Stimulated activated naive CD8-positive, alpha-beta T cell treated with anti-CD3 and anti-CD28 coated beads, Interleukin-15, Interleukin-2, amounts not matched to agents 100 ng/mL and 50 ng/mL, for 24 hours (primary cell): ENCODE measurements around the gene SLC16A12.
A peak's percentile ranks its signal among the peaks of the same experiment; 100 is the strongest.
"Not testable (repeated sequence)": the region's sequence is repeated elsewhere in the genome, so short reads cannot be mapped to it uniquely, and the experiment has no call there.

Experiments used
- H3K27ac Mint-ChIP-seq: one replicate; pipeline ENCODE4 v1.8.0; 2021; ENCODE audit warnings: mild to moderate bottlenecking, mixed read lengths
- H3K27me3 Mint-ChIP-seq: one replicate; pipeline ENCODE4 v1.8.0; 2021; ENCODE audit warnings: mixed read lengths
- H3K36me3 Mint-ChIP-seq: one replicate; pipeline ENCODE4 v1.8.0; 2021; ENCODE audit warnings: low read depth, mixed read lengths
- H3K4me1 Mint-ChIP-seq: one replicate; pipeline ENCODE4 v1.8.0; 2021; ENCODE audit warnings: low read depth, mixed read lengths
- H3K4me3 Mint-ChIP-seq: one replicate; pipeline ENCODE4 v1.8.0; 2021; ENCODE audit warnings: mild to moderate bottlenecking, mixed read lengths
- H3K9me3 Mint-ChIP-seq: one replicate; pipeline ENCODE4 v1.8.0; 2021; ENCODE audit warnings: mixed read lengths

SLC16A12 gene

DNA sequence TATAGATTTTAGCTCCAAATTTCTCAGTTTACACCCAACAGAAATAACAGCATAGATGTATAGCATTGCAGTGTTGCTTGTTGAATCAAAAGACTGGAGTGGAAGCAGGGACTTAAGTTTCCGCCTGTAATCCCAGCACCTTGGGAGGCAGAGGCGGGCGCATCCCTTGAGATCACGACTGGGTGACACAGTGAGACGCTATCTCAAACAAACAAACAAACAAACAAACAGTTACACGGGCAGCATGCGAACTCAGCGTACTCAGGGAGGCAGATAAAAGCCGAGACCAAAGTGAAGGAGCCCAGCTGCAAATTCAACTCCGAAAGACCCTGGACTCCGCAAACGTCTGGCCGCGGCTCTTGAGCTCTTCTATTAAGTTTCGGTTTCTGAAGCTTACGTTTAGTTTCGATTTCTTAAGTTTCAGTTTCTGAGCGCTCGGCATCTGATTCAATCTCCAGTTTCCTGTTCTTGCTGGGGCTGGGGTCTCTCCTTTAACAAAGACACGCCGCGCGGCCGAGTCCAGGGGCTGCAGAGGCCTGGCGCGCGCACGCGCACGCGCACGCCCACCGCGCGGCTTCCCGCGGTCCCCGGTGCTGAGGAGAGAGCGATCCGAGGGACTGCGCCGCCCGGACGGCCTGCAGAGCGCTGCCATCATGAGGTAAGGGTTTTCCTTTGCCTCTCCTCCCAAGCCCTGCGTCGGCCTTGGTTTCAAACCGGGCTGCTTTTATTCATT, 121.1 kb downstream of the SLC16A12 start, which contains the start of gene IFIT5:
Gene IFIT5 (plus strand): TSS at position 423 of the 733 bp plus-strand sequence. CDS start 231 bp downstream, at position 654.
- peak within 1 kb of the TSS; percentile 95 for H3K27ac Mint-ChIP-seq
- H3K27me3 Mint-ChIP-seq: no peaks in the 10 kb centered on the region
- H3K9me3 Mint-ChIP-seq: peaks cover 6% of the 10 kb centered on the region
- peaks cover 63% of the 10 kb centered on the region for H3K4me1 Mint-ChIP-seq
- peaks cover 28% of the 10 kb centered on the region for H3K36me3 Mint-ChIP-seq
- H3K4me3 Mint-ChIP-seq: peak within 1 kb of the TSS; percentile 91

DNA sequence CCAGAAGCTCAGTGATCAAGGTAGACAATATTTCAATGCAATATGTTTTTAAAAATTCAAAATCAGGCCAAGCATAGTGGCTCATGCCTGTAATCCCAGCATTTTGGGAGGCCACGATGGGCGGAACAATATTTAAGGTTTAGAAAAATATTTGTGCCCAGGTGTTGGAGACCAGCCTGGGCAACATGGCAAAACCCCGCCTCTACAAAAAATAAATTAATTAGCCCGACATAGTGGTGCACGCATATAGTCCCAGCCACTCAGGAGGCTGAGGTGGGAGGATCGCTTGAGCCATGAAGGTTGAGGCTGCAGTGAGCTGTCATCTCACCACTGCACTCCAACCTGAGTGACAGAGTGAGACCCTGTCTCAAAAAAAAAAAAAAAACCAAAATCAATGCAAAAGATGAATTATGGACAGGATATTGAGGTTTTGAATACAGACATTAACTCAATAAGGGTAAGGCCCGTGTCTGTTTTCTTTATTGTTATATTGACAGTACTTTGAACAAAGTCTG, 121.9 kb downstream of the SLC16A12 start:
- peaks cover 26% of the 10 kb centered on the region for H3K36me3 Mint-ChIP-seq
- peak overlapping the region; percentile 91 for H3K4me3 Mint-ChIP-seq
- H3K27ac Mint-ChIP-seq: peak overlapping the region; percentile 95
- no peaks in the 10 kb centered on the region for H3K27me3 Mint-ChIP-seq
- peaks cover 61% of the 10 kb centered on the region for H3K4me1 Mint-ChIP-seq
- peaks cover 6% of the 10 kb centered on the region for H3K9me3 Mint-ChIP-seq

DNA sequence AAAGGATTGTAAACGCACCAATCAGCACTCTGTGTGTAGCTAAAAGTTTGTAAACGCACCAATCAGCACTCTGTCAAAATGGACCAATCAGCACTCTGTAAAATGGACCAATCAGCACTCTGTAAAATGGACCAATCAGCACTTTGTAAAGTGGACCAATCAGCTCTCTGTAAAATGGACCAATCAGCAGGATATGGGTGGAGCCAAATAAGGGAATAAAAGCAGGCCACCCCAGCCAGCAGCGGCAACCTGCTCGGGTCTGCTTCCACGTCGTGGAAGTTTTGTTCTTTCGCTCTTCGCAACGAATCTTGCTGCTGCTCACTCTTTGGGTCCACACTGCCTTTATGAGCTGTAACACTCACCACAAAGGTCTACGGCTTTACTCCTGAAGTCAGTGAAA, 123.1 kb downstream of the SLC16A12 start:
- H3K36me3 Mint-ChIP-seq: peaks cover 16% of the 10 kb centered on the region
- H3K27me3 Mint-ChIP-seq, H3K9me3 Mint-ChIP-seq: not testable (repeated sequence)
- peak overlapping the region; percentile 72 for H3K4me3 Mint-ChIP-seq
- peaks cover 49% of the 10 kb centered on the region for H3K4me1 Mint-ChIP-seq
- peak overlapping the region; percentile 83 for H3K27ac Mint-ChIP-seq

DNA sequence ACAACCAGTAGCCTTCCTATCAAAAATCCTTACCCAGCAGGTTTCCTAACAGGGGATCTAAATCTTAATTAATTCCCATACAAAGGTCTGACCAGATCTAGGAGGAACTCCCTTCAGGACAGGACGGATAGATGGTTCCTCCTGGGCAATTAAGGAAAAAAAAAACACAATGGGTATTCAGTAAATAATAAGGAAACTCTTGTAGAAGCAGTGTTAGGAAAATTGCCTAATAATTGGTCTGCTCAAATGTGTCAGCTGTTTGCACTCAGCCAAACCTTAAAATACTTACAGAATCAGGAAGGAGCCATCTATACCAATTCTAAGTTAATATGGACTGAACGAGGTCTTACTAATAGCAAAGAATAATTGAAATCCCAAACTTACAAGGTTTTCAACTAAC, 124.3 kb downstream of the SLC16A12 start:
- not testable (repeated sequence) for H3K27me3 Mint-ChIP-seq, H3K4me3 Mint-ChIP-seq, H3K27ac Mint-ChIP-seq, H3K9me3 Mint-ChIP-seq
- H3K4me1 Mint-ChIP-seq: peaks cover 38% of the 10 kb centered on the region
- peaks cover 14% of the 10 kb centered on the region for H3K36me3 Mint-ChIP-seq

DNA sequence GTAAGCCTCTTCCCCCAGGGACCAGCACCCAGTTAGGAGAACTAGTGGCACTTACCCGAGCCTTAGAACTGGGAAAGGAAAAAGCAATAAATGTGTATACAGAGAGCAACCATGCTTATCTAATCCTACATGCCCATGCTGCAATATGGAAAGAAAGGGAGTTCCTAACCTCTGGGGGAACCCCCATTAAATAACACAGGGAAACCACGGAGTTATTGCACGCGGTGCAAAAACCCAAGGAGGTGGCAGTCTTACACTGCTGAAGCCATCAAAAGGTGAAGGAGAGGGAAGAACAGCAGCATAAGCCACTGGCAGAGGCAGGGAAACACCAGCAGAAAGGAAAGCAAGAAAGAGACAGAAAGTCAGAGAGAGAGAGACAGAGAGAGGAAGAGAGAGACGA, 124.8 kb downstream of the SLC16A12 start:
- H3K27me3 Mint-ChIP-seq, H3K4me3 Mint-ChIP-seq, H3K27ac Mint-ChIP-seq, H3K9me3 Mint-ChIP-seq: not testable (repeated sequence)
- Mint-ChIP-seq H3K36me3 (peaks cover 12% of the 10 kb centered on the region), H3K4me1 (peaks cover 34% of the 10 kb centered on the region)

DNA sequence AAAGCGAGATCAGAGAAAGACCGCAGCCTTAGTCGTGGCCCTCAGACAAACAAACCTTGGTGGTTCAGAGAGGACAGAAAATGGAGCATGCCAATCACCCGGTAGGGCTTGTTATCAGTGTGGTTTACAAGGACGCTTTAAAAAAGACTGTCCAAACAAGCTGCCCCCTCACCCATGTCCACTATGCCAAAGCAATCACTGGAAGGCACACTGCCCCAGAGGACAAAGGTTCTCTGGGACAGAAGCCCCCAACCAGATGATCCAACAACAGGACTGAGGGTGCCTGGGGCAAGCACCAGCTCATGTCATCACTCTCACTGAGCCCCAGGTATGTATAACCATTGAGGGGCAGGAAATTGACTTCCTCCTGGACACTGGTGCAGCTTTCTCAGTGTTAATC, 126.1 kb downstream of the SLC16A12 start:
- not testable (repeated sequence) for H3K4me3 Mint-ChIP-seq, H3K27me3 Mint-ChIP-seq, H3K27ac Mint-ChIP-seq, H3K9me3 Mint-ChIP-seq
- H3K36me3 Mint-ChIP-seq: peaks cover 18% of the 10 kb centered on the region
- H3K4me1 Mint-ChIP-seq: peaks cover 29% of the 10 kb centered on the region

DNA sequence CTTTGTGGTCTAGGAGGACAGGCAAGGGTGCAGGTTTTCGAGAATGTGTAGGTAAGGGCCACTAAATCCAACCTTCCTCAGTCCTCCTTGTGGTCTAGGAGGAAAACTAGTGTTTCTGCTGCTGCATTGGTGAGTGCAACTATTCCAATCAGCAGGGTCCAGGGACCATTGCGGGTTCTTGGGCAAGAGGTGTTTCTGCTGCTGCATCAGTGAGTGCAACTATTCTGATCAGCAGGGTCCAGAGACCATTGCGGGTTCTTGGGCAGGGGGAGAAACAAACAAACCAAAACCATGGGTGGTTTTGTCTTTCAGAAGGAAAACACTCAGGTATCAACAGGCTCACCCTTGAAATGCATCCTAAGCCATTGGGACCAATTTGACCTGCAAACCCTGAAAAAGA, 127.6 kb downstream of the SLC16A12 start:
- H3K9me3 Mint-ChIP-seq, H3K4me3 Mint-ChIP-seq, H3K27me3 Mint-ChIP-seq, H3K27ac Mint-ChIP-seq: not testable (repeated sequence)
- peaks cover 25% of the 10 kb centered on the region for H3K36me3 Mint-ChIP-seq
- peaks cover 22% of the 10 kb centered on the region for H3K4me1 Mint-ChIP-seq

DNA sequence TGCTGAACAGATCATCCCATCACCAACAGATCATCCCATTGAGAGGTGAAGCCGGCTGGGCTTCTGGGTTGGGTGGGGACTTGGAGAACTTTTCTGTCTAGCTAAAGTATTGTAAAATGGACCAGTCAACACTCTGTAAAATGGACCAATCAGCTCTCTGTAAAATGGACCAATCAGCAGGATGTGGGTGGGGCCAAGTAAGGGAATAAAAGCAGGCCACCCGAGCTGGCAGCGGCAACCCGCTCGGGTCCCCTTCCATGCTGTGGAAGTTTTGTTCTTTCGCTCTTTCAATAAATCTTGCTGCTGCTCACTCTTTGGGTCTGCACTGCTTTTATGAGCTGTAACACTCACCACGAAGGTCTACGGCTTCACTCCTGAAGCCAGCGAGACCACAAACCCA, 129.2 kb downstream of the SLC16A12 start:
- H3K4me3 Mint-ChIP-seq, H3K9me3 Mint-ChIP-seq, H3K27ac Mint-ChIP-seq, H3K27me3 Mint-ChIP-seq: not testable (repeated sequence)
- peaks cover 25% of the 10 kb centered on the region for H3K36me3 Mint-ChIP-seq
- H3K4me1 Mint-ChIP-seq: peaks cover 17% of the 10 kb centered on the region

DNA sequence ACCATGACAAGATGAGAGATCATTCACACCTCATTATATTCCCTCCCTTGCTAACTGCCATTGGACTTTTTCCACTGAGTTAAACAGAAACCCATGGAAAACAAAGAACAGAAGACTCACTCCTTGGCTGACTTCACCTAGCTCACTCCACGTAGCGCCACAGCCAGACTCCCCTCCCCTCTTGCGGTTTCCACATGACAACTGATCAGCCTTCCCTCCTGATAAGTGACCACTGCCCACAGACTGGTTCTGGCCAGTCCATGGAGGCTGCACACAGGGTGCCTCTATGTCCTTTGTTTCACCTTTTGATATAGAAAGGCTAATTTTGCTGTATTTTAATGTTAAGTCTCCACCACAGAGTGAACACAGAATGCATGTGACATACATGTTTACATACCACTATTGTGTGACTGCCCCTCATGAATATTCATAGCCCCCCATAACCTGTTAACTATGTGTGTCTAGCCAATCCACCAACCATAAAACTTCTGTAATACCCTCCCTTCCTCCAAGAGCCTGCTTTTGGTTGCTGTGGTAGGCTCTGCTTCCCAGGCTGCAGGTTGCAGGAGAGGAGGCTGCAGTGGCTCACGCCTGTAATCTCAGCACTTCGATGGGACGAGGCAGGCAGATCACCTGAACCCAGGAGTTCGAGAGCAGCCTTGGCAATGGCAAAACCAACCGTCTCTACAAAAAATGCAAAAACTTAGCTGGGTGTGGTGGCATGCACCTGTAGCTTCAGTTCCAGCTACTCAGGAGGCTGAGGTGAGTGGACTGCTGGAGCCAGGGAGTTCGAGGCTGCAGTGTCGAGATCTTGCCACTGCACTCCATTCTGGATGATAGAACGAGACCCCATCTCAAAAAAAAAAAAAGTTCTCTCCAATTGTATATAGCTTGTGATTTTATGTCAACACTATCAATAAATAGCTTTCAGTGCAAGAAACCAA, 131.0 kb downstream of the SLC16A12 start:
- Mint-ChIP-seq H3K4me1 (peaks cover 19% of the 10 kb centered on the region), H3K27me3 (no peaks in the 10 kb centered on the region), H3K27ac (no peak overlapping the region), H3K36me3 (peaks cover 29% of the 10 kb centered on the region), H3K9me3 (no peaks in the 10 kb centered on the region), H3K4me3 (no peak overlapping the region)

DNA sequence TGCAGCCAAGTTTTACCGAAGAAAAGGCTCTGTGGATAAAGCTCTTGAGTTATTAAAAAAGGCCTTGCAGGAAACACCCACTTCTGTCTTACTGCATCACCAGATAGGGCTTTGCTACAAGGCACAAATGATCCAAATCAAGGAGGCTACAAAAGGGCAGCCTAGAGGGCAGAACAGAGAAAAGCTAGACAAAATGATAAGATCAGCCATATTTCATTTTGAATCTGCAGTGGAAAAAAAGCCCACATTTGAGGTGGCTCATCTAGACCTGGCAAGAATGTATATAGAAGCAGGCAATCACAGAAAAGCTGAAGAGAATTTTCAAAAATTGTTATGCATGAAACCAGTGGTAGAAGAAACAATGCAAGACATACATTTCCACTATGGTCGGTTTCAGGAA, 132.4 kb downstream of the SLC16A12 start:
- Mint-ChIP-seq H3K9me3 (no peaks in the 10 kb centered on the region), H3K36me3 (peaks cover 35% of the 10 kb centered on the region), H3K4me3 (no peak overlapping the region), H3K27me3 (no peaks in the 10 kb centered on the region), H3K27ac (no peak overlapping the region), H3K4me1 (peaks cover 32% of the 10 kb centered on the region)

DNA sequence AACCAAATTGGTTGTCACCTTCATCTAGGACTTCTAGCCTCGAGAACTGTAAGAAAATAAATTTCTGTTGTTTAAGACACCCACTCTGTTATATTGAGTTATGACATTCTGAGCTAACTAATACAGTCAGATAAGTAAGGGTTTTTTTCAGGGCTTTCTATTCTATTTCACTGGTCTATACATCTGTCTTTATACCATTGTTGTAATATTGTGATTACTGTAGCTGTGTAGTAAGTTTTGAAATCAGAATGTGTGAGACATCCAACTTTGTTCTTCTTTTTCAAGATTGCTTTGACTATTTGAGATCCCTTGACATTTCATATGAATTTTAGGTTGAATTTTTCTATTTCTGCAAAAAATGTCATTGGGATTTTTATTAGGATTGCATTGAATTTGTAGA, 135.4 kb downstream of the SLC16A12 start:
- no peak overlapping the region for H3K4me3 Mint-ChIP-seq
- H3K27me3 Mint-ChIP-seq: no peaks in the 10 kb centered on the region
- peaks cover 48% of the 10 kb centered on the region for H3K4me1 Mint-ChIP-seq
- H3K36me3 Mint-ChIP-seq: peaks cover 34% of the 10 kb centered on the region
- no peak overlapping the region for H3K27ac Mint-ChIP-seq
- H3K9me3 Mint-ChIP-seq: no peaks in the 10 kb centered on the region

DNA sequence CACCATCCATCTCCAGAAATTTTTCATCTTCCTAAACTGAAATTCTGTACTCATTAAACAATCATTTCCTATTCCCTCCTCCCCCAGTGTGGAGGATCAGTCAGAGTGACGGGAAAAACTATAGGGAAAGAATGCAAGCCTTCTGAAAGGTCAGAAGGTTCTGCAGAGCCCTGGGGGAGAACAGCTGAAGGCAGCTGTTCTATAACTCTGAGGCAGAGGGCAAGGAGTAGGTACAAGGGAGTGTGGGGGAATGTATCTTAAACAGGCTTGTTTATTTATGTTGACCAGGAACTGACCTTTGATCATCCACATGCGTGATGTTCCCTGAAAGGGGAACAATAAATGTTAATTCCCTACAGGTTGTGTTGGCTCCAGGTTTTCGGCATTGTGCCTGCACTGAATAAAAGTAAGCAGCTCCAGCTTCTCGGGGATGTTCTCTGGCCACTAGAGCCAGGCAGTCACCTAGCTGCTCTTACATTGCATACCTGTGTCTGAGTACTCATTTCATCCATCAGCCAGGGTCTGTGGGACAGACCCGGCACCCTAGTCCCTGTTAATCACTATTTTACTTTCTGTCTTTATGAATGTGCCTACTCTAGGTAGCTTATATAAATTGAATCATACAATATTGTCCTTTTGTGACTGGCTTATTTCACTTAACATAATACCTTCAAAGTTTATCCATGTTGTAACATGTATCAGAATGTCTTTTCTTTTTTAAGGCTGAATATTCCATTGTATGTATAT, 137.2 kb downstream of the SLC16A12 start:
- H3K4me3 Mint-ChIP-seq: no peak overlapping the region
- no peaks in the 10 kb centered on the region for H3K27me3 Mint-ChIP-seq
- no peaks in the 10 kb centered on the region for H3K9me3 Mint-ChIP-seq
- H3K4me1 Mint-ChIP-seq: peaks cover 60% of the 10 kb centered on the region
- no peak overlapping the region for H3K27ac Mint-ChIP-seq
- peaks cover 28% of the 10 kb centered on the region for H3K36me3 Mint-ChIP-seq

DNA sequence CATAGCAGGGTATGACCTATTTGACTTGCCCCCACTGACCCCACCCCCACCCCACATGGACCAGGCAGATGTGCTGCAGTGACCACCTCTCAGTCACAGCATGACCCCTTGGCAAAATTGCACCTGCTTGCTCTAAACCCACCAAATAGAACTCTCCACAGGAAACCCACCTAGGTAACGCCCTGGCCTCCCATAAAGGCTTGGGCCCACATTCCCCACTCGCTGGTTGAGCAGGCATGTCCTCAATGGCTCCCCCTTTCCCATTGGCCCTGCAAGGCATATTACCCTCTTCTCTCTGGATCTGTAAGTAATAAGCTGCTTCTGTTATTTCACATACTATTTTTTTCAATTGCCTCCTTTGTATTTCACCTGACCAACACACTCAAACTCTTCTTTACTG, 140.3 kb downstream of the SLC16A12 start:
- Mint-ChIP-seq H3K4me1 (peaks cover 68% of the 10 kb centered on the region), H3K9me3 (no peaks in the 10 kb centered on the region), H3K27me3 (no peaks in the 10 kb centered on the region), H3K27ac (no peak overlapping the region), H3K36me3 (peaks cover 12% of the 10 kb centered on the region), H3K4me3 (no peak overlapping the region)

DNA sequence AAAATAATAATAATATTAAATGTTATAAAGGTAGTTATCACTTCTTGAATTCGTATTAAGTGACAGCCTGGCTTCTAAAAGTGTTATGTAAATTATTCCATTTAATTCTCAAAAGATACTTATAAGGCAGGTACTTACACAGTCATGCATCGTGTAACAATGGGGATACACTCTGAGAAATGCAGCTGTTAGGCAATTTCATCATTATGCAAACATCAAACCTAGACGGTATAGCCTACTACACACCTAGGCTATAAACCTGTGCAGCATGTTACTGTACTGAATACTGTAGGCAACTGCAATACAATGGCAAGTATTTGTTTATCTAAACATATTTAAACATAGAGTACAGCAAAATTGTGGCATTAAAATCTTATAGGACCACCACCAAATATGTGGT, 141.5 kb downstream of the SLC16A12 start:
- Mint-ChIP-seq H3K36me3 (peaks cover 8% of the 10 kb centered on the region), H3K27me3 (no peaks in the 10 kb centered on the region), H3K4me3 (peak overlapping the region; percentile 84), H3K27ac (no peak overlapping the region), H3K4me1 (peaks cover 56% of the 10 kb centered on the region), H3K9me3 (no peaks in the 10 kb centered on the region)
